Measurements from ENCODE around the gene FAM227A.
A peak's percentile ranks its signal among the peaks of the same experiment; 100 is the strongest.
"Not testable (repeated sequence)": the region's sequence is repeated elsewhere in the genome, so short reads cannot be mapped to it uniquely, and the experiment has no call there.

FAM227A gene

GRCh38 chr22:38657045-38657909 lies 1.1 kb upstream of the FAM227A start:
- peak; percentile 28 to 30 for DNase-seq (ENCODE audit: low read depth in 2 of 2)

DNA sequence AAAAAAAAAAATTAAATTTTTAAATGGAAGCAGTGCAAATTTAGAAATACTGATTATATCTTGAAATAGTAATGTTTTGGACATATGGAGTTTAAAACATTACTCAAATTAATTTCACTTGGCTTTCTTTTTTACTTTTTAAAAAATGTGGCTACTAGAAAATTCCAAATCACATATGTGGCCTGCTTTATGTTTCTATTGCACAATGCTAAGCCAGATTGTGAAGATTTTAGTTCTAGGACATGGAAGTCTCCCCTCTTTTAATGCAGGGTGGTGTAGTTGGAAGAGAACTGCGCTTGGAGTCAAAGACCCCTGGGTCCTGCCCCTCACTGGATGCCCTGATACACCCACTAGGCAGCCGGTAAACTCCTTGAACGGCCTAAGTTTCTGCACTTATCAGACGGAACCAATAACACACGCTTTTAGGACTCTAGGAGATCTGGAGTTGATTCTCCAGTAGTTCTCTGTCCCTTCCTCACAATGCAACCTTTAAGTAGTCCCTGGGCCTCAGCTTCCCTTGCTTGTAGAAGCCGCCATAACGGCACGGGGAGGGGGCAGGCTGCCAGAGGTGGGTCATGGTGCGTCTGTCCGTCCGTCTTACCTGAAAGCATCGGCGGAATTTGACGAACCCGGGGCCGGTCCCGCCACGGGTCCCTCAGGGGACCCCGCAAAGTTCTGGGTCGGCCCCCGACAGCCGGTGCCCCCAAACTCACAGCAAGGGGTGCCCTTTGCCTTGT lies 505 bp downstream of the FAM227A start:
- DNase-seq (ENCODE audit: low read depth in 2 of 2) = no peak

DNA sequence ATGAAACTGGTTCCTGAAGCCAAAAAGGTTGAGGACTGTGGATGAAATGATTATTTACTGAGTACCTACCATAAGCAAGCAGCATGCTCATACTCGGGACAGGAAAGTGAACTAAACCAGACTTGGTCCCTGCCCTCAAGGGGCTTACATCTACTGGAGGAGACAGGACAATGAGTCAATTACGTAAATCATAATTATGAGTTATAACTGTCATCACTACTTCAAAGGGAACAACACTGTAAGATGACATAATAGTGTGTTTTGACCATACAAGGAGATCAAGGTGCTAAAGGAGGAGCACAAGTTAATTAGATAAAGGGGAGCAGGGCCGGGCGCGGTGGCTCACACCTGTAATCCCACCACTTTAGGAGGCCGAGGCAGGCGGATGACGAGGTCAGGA lies 2.5 kb downstream of the FAM227A start:
- DNase-seq (ENCODE audit: low read depth in 2 of 2) = no peak

- DNase-seq (ENCODE audit: low read depth in 2 of 2) = no peak
Measured at GRCh38 chr22:38652859-38653258, 3.3 kb downstream of the FAM227A start.

- DNase-seq (ENCODE audit: low read depth in 2 of 2) = no peak
Measured at GRCh38 chr22:38649841-38650522, 6.2 kb downstream of the FAM227A start.

DNA sequence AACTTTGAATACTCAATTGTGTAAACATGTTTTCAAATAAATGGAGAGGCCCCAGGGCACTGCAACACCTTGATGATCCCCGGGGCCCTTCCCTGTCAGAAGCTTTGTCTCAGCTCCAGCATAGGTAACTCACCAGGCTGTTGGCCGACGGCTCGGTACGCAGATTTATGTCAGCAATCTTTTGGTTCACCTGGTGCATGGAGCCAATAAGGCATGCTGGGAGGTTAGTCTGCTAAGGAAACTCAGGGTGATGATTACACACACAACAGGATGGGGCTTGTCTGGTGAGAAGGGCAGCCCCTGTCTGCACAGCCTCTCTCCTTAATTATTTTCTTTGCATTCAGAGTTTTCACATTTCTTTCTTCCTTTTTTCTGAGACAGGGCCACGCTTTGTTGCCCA lies 10.8 kb downstream of the FAM227A start:
- no peak for DNase-seq (ENCODE audit: low read depth in 2 of 2)

DNA sequence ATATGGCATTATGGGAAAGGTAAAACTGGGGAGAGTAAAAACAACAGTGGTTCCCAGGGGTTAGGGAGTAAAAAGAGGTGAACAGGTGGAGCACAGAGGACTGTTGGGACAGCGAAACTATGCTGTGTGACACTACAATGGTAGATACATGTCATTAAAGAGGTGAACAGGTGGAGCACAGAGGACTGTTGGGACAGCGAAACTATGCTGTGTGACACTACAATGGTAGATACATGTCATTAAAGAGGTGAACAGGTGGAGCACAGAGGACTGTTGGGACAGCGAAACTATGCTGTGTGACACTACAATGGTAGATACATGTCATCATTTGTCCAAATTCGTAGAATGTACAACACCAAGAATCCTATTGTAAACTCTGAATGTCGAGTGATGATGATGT lies 11.9 kb downstream of the FAM227A start:
- not testable (repeated sequence) for DNase-seq (ENCODE audit: low read depth in 2 of 2)

DNA sequence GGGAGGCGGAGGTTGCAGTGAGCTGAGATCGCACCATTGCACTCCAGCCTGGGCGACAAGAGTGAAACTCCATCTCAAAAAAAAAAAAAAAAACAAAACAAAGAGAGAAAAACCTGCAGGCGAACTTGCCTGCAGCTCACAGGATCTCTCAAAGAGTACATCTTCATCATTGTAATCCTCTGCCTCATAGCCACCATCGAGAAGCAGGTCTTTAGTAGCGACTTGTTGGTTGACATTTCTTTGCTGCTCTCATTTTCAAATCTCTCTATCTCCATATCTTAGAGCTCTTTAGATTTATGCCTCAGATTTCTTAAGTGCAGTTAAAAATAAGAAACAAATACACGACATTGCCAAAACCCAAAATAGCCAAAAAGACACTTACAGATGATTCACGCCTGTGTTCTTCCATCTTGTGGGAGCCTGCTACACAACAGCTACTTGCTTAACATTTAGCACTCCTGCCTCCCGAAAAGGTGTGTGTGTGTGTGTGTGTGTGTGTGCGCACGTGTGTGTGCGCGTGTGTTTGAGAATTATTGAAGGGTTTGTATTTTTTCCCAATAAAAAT lies 14.6 kb downstream of the FAM227A start:
- DNase-seq (ENCODE audit: low read depth in 2 of 2) = no peak

DNA sequence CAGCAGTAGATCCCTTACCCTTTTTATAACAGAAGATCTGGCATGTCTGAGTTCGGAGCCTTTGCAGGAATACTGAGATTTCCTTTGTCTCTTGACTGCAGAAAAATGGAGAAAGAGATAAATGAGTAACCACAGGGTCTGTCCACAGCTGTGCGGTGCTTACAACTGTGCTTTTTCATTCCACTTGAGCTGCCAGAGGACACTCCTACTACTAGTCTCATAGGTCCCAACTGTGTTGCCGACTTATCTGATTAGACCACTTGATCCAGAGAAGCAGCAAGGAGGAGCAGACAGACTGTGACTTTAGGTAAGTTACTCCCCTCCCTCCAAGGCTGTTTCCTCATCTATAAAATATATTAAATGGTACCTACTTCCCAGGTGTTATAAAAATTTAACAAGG lies 17.5 kb downstream of the FAM227A start:
- DNase-seq (ENCODE audit: low read depth in 2 of 2) = no peak

DNA sequence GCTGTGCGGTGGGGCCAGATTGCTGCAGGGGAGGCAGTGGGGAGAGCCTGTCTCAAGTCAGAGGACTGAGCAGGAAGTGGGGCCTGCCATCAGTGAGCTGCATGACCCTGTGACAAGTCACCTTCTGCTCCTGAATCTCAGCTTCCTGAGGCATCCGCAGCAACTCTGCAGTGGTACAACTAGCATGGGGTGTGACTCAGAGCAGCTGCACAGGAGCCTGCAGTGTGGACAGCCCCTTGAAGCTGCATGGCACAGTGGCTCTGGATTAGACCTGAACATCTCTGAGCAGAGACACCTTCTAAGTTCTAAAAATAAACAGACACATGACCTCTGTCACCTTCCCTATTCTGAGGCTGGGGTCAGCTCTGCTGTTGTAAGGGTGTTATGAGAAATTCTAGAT lies 18.0 kb downstream of the FAM227A start:
- DNase-seq (ENCODE audit: low read depth in 2 of 2) = no peak

DNA sequence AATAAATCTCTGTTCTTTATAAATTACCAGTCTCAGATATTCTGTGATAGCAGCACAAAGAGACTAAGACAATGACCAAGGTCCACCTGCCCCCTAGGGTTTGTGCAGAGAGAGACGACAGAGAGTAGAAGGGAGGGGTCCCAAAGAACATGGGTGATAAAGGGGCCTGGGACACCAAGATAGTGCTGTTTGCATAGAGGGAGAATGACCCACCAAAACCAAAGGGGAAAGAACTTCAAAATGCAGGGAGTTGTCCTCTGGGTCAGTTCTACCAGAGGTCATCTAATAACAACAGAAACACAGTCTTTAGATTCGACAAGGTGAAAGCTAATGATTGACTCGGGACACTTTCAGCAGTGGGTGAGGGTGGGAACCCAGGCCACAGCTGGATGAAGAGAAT lies 23.7 kb downstream of the FAM227A start:
- no peak for DNase-seq (ENCODE audit: low read depth in 2 of 2)

- no peak for DNase-seq (ENCODE audit: low read depth in 2 of 2)
Measured at GRCh38 chr22:38631724-38632123, 24.5 kb downstream of the FAM227A start.

- no peak for DNase-seq (ENCODE audit: low read depth in 2 of 2)
Measured at GRCh38 chr22:38629108-38629507, 27.1 kb downstream of the FAM227A start.

DNA sequence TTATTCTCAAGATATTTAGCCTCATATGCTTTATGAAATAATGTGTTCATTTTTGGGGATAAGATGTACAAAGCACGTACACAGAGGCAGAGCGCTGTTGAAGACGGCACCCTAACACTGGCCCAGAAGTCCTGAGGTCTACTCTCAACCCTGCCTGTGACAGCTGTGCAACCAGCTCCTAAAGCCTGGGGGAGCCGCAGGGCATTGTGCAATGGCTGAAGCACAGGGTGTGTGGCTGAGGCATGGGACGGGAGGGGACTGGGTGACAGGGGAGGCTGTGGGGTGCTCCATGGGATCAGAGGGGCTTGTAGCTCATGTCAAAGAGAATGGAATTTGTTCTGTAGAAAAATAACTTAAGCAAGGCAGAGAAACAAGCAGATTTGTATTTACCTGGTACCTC lies 27.7 kb downstream of the FAM227A start:
- no peak for DNase-seq (ENCODE audit: low read depth in 2 of 2)

DNA sequence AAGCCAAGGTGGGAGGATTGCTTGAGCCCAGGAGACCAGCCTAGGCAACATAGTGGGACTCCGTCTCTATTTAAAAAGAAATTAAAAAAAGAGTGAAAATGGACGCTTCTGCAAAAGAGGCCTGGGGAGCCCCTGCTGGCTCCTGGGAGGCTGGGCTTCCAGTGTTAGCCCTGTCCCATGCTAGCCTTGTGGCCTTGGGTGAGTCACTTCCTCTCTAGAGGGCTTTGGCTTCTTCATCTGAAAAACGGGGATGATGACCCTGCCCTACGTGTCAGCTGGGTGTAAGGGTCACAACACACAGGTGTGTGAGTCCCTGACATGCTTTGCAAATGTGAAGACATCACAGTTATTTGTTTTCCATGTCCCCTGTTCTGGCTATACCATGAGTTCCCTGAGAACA lies 32.8 kb downstream of the FAM227A start:
- DNase-seq (ENCODE audit: low read depth in 2 of 2) = no peak

DNA sequence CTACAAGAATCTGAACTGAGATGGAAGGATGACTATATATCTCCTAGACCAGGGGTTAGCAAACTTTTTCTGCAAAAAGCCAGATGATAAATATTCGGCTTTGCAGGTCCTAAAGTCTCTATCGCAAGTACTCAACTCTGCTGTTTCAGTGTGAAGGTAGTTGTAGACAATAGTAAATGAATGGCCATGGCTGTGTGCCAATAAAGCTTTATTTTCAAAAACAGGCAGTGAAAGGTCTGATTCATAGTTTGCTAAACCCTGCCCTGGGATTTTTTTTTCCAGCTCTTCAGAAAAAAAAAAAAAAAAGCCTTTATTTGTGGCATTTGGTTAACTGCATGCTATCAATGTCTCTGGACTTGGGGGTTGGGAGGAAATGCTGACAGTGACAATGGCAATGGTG lies 37.5 kb downstream of the FAM227A start:
- no peak for DNase-seq (ENCODE audit: low read depth in 2 of 2)

GRCh38 chr22:38618258-38618657 lies 37.9 kb downstream of the FAM227A start:
- no peak for DNase-seq (ENCODE audit: low read depth in 2 of 2)

- not testable (repeated sequence) for DNase-seq (ENCODE audit: low read depth in 2 of 2)
Measured at GRCh38 chr22:38615064-38615405, 41.2 kb downstream of the FAM227A start.

DNA sequence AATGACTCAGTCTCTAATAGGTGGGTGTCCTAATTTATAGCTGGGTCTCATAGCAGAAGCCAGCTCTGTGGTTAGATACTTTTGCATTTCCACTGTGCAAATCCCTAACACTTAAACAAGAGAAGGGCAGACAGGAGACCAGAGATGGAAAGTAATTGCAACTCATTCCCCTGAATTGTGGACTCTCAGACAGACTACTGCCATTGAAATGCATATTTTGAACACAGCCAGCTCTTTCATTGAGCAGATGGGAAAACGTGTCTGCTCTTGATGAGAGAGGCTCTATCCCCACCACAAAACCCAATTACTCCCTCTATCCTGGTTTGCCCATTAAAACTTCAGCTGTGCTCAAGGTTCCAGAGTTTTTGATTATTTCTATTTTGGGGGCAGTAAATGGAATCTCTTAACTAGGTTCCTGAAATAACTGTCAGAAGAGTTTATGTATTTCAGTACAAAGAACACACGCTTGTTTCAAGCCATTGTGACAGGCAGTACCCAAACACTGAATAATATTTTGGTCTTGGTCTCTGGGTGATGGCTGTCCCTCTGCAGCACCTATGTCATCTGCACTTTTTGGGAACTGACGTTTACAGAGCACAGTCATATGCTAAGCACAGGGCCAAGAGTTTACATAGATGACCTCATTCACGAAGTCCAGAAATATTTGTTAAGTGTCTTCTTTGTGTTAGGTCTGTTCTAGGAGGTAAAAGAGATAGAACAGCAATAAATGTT lies 41.7 kb downstream of the FAM227A start:
- no peak for DNase-seq (ENCODE audit: low read depth in 2 of 2)

- no peak for DNase-seq (ENCODE audit: low read depth in 2 of 2)
Measured at GRCh38 chr22:38613588-38613987, 42.6 kb downstream of the FAM227A start.

DNA sequence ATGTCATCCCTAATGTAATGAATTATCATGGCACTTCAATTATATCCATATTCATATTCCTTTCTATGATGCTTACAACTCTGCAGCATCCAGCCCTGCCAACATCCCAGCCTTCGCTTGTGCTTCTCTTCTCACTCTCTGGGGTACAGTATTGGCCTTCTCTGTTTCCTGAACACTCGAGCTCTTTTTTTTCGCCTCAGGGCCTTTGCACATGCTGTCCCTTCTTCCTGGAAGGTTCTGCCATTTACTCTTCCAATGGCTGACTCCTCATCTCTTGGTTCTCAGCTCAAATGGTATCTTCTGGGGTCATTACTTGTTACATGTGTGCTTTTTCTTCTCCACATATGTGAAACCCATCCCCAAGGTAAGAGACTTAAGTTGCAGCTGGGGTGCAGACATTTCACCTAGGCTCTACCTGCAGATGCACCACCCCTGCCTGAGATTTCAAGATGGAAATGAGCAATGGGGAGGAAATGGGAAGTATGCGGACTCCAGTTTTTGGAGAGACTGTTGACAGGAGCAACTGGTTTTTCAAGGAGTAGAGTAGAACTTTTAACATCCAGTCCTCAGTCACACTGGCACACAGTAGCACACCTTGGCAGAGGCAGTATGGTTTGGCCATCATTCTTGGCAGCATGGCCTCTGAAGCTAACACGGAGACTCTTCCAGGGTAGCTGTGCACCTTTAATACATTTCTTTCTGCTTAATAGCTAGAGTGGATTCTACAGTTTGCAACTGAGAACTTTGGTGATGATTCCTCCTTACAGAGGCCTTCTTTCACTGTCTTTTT lies 43.8 kb downstream of the FAM227A start:
- DNase-seq (ENCODE audit: low read depth in 2 of 2) = no peak

All from stimulated activated CD4-positive, alpha-beta T cell treated with anti-CD3 and anti-CD28 coated beads, Interleukin-4, amount 100 ng/mL, for 48 hours (primary cell).